Measurements from ENCODE around the gene COG7.
"Not testable (repeated sequence)": the region's sequence is repeated elsewhere in the genome, so short reads cannot be mapped to it uniquely, and the experiment has no call there.

DNA sequence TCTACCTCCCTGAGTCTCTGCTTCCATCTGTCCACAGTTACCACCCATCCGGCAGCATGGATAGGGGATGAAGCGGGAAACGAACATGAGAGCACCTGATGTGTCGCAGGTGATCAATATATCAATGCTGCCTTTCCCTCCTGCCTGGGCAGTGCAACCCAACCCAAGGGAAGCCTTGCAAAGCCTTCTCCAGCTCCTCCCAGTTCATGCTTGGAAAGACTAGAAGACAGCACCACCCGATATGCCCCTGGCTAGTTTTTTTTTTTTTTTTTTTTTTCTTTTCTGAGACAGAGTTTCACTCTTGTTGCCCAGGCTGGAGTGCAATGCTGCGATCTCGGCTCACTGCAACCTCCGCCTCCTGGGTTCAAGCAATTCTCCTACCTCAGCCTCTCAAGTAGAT is 63.1 kb downstream of the COG7 start:
- TF ChIP-seq, protein P1, sequence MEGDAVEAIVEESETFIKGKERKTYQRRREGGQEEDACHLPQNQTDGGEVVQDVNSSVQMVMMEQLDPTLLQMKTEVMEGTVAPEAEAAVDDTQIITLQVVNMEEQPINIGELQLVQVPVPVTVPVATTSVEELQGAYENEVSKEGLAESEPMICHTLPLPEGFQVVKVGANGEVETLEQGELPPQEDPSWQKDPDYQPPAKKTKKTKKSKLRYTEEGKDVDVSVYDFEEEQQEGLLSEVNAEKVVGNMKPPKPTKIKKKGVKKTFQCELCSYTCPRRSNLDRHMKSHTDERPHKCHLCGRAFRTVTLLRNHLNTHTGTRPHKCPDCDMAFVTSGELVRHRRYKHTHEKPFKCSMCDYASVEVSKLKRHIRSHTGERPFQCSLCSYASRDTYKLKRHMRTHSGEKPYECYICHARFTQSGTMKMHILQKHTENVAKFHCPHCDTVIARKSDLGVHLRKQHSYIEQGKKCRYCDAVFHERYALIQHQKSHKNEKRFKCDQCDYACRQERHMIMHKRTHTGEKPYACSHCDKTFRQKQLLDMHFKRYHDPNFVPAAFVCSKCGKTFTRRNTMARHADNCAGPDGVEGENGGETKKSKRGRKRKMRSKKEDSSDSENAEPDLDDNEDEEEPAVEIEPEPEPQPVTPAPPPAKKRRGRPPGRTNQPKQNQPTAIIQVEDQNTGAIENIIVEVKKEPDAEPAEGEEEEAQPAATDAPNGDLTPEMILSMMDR (IDR thresholded peaks at IDR 0.05) = not testable (repeated sequence)
- TF ChIP-seq NR1H2 (CRISPR knock-in tag; IDR thresholded peaks at IDR 0.05); ZNF396 (CRISPR knock-in tag; IDR thresholded peaks at IDR 0.05; ENCODE audit: borderline replicate concordance); USF2 (CRISPR knock-in tag; IDR thresholded peaks at IDR 0.05); SP1 (CRISPR knock-in tag; conservative IDR thresholded peaks at IDR 0.05): not testable (repeated sequence)
- TF ChIP-seq, protein P2, sequence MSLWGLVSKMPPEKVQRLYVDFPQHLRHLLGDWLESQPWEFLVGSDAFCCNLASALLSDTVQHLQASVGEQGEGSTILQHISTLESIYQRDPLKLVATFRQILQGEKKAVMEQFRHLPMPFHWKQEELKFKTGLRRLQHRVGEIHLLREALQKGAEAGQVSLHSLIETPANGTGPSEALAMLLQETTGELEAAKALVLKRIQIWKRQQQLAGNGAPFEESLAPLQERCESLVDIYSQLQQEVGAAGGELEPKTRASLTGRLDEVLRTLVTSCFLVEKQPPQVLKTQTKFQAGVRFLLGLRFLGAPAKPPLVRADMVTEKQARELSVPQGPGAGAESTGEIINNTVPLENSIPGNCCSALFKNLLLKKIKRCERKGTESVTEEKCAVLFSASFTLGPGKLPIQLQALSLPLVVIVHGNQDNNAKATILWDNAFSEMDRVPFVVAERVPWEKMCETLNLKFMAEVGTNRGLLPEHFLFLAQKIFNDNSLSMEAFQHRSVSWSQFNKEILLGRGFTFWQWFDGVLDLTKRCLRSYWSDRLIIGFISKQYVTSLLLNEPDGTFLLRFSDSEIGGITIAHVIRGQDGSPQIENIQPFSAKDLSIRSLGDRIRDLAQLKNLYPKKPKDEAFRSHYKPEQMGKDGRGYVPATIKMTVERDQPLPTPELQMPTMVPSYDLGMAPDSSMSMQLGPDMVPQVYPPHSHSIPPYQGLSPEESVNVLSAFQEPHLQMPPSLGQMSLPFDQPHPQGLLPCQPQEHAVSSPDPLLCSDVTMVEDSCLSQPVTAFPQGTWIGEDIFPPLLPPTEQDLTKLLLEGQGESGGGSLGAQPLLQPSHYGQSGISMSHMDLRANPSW (CRISPR knock-in tag; conservative IDR thresholded peaks at IDR 0.05; ENCODE audit: low read depth) = not testable (repeated sequence)
